G401.6 (cell line): ENCODE data around the gene RBM28.
"Not testable (repeated sequence)": the region's sequence is repeated elsewhere in the genome, so short reads cannot be mapped to it uniquely, and the experiment has no call there.

Source experiments
- FAIRE-seq: peaks from 2 replicates; lab custom pipeline; 2012; peaks lifted over from hg19 to GRCh38; lab: Jason Lieb, UNC

Gene RBM28

GRCh38 chr7:128344431-128344774, 695 bp upstream of the RBM28 start:
- no peak for FAIRE-seq

DNA sequence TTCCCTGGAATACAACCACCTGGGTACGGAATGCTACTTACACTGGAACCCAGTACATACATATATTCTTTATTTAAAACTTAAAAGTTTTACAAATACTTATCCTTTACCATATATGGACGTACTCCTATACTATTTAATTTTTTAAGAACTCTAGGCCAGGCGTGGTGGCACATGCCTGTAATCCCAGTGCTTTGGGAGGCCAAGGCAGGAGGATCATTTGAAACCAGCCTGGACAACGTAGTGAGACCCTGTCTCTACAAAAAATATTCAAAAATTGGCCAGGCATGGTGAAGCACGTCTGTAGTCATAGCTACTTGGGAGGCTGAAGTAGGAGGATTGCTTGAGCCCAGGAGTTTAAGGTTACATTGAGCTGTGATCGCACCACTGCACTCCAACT, 2.0 kb downstream of the RBM28 start:
- no peak for FAIRE-seq

DNA sequence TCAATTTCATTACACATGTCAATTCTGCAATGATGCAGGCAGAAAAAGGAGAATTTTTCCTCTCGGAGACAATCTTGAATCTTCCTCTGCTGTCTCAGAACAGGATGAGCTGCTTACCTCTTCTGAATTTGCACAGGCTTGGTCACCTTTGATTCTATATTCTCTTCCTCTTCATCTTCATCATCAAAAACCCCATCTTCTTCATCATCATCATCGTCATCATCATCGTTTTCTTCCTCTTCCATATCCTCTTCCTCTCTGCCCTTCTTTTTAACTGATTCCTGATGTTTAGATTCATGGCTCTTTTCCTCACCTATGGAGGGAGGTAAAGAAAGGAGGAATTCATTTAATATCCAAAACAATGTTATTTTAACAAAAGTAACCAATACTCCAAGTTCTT, 8.0 kb downstream of the RBM28 start:
- FAIRE-seq = no peak

GRCh38 chr7:128324368-128324680, 19.4 kb downstream of the RBM28 start:
- no peak for FAIRE-seq

- no peak for FAIRE-seq
Measured at GRCh38 chr7:128323459-128324367, 20.0 kb downstream of the RBM28 start.

DNA sequence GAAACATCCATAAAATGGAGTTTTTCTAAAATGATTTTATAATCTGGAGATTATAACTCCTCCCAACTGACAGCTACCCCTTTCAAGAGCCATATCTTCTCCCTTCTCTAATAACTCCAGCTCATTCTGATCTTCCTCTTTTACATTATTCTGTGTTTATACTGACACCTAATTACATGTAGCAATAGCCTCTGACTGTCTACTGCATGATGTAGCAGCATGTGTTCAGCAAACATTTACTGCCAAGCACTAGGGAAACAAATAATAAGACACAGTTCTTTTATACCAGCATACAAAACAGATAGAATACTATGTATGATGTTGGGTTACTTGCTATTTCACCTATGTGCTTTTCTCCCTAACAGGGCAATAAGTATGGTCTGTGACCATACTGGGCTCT, 20.7 kb downstream of the RBM28 start:
- FAIRE-seq = no peak

DNA sequence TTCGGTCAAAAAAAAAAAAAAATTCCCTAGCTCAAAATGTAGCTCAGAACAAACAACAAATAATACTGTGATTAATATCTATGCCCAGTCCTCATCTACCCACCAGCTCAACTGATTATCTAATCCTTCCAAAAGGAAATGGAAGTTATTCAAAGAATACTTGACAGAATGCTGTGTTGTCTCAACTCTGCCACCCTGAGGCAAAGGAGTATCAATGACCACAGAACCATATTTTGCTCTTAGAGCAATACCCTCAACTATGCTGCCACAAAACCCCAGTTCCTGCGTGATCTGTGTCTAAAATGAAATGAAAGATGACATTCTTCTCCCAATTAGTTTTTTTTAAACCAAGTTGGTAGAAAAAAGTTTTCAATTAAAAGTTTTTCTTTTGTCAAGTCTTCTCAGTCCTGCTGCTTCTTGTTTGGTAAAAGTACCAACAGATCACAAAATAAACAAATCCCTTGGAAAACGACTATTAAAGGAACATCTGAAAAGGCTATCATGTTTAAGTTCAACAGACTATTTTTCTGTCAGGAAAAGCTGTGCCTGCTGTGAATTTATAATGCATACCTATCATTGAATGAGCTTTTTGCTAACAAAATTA, 21.6 kb downstream of the RBM28 start:
- FAIRE-seq = peak; percentile 71

DNA sequence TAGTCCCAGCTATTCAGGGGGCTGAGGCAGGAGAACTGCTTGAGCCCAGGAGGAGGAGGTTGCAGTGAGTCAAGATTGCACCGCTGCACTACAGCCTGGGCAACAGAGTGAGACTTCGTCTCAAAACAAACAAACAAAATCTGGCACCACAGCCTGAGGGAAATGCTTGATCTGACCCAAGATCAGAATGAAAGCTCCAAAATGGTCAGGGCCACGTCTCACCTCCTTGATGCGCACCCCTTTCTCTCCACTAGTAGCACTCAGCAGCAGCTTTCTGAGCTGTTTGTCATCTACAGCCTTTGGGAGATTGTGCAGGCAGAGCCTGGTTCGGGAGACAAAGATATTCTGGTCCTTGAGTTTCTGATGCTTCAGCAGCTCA, 22.7 kb downstream of the RBM28 start:
- FAIRE-seq = no peak

DNA sequence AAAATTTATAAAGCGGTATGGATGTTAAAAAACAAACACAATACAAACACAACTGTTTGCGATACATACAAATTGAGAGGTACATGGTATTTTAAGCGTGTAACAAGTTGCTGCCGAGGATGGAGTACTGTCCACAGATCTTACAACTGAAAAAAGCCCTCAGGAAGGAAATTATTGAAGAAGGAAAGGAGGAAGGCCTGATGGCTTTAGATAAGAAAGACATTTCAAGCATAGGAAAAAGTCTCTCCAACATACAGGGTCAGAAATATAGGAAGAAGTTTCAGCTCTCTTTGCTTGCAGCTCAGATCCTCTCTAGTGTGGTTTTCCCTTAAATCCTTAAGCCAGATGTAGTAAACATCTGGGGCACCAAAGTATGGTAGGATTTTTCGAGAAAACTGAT, 25.0 kb downstream of the RBM28 start:
- no peak for FAIRE-seq

DNA sequence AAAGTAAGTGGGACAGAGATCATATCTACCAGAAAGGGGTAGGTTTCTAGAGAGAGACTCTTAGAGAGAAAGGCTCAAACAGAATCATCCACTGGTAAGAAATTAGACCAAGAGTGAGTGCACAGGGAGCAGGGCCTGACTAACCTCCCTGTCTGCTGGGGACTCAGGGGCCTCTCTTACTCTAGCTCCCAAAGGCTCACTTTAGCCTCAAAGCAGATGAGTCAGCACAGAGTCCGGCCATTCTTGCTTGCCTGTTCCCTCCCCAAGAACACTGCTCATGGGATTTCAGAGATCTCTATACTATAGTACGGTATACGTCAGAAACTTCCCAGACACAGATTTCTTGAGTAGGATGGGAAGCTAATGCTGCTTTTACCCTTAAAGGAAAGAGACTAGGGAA, 32.7 kb downstream of the RBM28 start:
- FAIRE-seq = no peak

DNA sequence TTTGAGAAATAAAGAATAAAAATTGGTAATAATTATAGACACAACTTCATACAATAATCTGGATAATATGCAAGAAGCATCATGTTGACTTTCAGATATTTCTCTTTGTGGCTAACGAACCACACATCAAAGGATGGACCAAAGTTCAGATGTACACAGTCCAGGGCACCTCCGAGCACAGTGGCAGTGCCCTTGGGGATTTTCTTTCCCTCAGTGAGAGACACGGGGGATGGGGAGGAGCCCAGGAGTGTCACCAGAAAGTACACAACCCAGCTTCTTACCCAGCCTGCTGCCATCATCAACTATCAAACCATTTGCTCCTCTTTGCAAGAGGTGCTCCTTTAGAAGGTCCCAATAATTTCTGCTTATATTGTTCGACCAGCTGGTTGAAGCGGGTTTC, 33.2 kb downstream of the RBM28 start:
- FAIRE-seq = no peak

DNA sequence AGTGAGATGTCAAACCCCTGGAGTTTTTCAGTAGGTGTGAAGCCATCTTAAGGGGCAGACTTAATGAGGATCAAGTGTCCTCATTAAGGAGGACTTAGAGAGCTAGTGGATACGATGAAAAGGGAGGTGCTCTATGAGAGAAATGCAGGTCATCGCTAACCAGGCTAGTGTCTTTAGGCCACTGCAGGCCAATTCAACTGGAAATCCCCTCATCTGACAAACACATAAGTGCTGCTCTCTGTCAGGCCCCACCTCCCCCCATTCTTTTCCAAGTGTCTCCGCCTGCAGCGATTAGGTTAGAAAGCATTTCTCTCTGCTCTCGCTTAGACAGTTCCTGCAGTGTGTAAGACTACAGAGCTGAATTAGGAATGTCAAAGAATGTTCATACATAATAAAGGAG, 33.7 kb downstream of the RBM28 start:
- no peak for FAIRE-seq

GRCh38 chr7:128309124-128309523, 34.6 kb downstream of the RBM28 start:
- no peak for FAIRE-seq

DNA sequence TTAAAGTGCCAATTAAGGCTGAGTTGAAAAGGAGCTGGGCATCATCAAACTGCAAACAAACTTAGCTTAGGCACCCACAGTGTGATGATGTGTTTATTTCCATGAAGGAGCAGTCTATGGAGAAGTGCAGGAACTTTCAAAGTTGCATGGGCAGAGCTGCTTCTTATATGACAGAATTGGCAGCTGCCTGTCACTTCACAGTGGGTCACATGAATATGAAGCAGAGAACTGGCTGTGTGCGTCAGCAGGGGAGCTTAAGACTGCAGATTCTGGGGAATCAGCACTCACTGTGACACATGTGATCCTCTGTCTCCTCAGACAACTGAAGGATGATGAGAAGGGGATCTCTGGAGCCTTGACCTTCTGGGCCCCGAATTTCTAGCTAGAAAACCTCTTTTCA, 36.6 kb downstream of the RBM28 start:
- no peak for FAIRE-seq

GRCh38 chr7:128304212-128304611, 39.5 kb downstream of the RBM28 start:
- FAIRE-seq = no peak

DNA sequence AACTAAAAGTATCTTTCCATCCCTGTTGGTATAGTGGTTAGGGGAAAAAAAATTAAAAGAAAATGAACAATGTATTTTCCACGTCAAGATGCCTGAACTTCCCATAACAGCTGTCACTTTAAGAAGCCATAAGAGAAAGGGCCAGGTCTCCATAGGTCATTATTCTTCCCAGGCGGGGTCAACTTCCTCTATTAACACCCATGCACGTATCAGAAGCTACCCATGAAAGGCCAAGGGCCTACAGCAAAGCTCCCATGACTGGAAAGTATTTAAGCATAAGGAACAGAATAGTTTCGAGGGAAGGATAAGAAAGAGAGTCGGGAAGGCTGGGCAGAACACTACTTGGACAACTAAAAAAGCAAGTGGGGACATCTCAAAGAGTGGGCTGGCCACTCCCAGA, 40.1 kb downstream of the RBM28 start:
- no peak for FAIRE-seq

DNA sequence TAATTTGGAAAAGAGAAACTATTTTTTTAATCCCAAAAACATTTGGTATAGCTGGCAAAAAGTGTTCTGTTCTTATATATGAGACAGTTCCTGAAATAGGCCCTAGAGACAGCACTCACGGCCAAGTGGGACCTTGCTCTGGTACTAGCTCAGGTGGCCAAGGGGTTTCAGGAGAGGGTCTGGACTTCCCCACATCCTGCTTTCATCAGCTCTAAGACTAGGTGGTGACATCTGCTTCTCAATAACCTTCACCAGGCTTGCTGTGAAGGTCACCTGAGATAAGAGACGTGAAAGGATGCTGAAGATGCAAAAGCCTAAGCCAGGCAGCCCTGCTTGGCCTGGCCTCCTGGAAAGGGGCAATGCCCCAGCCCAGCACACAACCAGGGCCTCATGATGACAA, 40.6 kb downstream of the RBM28 start:
- FAIRE-seq = no peak

DNA sequence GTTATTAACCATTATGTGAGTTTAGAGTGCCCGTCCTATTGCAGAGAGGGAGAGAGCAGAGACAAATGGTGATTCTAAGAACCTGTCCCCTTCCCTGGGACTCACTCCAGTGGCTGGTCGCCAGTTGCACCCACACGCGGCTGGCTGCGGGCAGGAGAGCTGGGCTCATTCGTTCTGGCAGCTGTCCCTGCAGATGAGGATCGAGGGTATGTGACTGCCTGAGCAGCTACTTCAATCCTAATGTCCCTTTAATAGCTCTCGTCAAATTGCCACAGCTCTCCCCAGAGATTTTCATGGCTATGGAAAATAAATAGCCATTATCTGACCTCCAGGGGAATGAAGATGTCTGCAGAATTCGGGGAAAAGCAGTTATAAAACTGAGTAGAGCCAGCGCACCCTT, 41.6 kb downstream of the RBM28 start:
- no peak for FAIRE-seq

- FAIRE-seq = no peak
Measured at GRCh38 chr7:128299109-128299607, 44.5 kb downstream of the RBM28 start.

DNA sequence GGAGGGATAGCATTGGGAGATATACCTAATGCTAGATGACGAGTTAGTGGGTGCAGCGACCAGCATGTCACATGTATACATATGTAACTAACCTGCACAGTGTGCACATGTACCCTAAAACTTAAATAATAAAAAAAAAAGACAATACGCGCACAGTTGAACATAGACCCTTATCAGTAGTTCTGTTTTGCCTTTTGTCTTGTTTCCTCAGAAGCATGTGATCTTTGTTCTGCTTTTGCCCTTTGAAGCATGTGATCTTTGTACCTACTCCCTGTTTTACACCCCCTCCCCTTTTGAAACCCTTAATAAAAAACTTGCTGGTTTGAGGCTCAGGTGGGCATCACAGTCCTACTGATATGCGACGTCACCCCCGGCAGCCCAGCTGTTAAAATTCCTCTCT, 45.7 kb downstream of the RBM28 start:
- not testable (repeated sequence) for FAIRE-seq

- FAIRE-seq = no peak
Measured at GRCh38 chr7:128287556-128287955, 56.2 kb downstream of the RBM28 start.

GRCh38 chr7:128284102-128284501, 59.6 kb downstream of the RBM28 start:
- FAIRE-seq = no peak

DNA sequence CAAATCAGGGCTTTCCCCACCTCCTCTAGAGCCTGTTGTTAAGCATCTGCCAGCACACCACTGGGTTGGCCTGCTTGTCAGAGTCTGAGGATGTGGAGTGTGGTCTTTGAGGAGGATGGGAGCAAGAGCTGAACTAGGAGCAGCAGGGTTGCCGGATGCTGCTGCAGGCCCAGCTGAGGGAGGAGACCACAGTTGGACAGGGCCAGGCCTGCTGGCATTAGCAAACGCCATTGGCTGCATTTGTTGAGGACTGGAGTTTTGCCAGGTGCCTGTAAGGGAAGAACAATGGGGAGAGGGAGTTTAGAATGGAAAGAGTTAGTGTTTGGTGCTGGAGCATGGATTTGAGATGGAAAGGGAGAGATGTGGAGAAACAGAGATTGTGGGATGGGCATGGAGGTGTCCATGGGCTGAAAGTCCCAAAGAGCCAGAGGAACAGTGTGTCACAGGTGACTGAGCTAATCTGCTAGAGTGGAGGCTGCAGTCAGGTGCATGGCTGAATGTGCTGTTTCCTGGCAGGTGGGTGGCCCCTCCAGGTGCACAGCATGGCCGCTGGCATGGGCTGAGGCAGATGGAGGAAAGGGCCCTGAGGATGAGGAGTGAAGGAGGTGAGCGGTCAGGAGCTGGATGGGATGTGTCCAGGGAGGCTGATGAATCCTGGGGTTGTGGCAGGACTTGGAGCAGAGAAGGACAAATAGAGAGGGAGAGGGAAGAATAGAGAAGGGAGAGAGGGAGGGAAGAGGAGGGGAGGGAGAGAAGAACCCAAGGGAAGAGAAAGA, 61.9 kb downstream of the RBM28 start:
- no peak for FAIRE-seq
